ENCODE results near the gene SFRP5.
A peak's percentile ranks its signal among the peaks of the same experiment; 100 is the strongest.

Gene SFRP5

DNA sequence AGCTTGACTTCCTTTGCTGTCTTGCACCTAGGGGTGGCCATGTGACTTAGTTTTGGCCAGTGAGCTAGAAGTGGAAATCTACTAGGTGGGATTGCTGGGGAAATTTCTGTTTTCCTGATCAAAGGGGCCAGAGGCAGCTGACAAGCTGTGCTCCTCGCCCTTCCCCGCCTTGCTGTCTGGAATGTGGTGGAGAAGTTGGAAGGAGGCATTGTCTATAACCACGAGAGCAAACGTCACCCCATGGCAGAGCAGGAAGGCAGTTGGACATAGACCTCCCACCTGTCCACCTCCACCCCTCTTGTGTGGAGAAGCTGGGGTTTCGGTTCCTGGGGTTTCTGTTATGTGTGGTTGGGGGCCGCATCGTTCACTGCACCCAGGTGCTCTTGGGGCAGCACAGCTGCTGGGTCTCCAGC, 7.3 kb downstream of the SFRP5 start:
- no peak for DNase-seq (ENCODE audit: low spot score)
- Histone ChIP-seq H3K27ac (no peak overlapping the region), H3K4me3 (no peak overlapping the region)
- TF ChIP-seq, protein P1, sequence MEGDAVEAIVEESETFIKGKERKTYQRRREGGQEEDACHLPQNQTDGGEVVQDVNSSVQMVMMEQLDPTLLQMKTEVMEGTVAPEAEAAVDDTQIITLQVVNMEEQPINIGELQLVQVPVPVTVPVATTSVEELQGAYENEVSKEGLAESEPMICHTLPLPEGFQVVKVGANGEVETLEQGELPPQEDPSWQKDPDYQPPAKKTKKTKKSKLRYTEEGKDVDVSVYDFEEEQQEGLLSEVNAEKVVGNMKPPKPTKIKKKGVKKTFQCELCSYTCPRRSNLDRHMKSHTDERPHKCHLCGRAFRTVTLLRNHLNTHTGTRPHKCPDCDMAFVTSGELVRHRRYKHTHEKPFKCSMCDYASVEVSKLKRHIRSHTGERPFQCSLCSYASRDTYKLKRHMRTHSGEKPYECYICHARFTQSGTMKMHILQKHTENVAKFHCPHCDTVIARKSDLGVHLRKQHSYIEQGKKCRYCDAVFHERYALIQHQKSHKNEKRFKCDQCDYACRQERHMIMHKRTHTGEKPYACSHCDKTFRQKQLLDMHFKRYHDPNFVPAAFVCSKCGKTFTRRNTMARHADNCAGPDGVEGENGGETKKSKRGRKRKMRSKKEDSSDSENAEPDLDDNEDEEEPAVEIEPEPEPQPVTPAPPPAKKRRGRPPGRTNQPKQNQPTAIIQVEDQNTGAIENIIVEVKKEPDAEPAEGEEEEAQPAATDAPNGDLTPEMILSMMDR (IDR thresholded peaks at IDR 0.05): no peak

DNA sequence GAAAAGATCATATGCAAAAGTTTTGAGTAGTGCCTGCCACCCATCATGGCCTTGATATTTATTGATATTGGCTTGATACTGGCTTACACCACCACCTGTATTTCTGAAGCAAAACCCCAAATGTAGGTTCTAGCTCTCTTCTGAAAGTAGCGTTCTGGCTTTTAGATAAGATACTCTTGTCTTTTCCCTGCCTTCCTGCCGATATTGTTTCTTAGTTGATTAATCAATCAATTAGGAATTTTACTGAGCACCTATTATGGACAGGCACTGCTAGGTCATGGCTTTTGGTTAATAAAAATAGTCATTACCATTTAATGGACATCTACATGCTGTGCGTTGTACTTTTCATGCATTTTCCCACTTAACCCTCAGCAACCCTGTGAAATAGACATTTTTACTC, 7.9 kb downstream of the SFRP5 start:
- TF ChIP-seq, protein P1 (IDR thresholded peaks at IDR 0.05): no peak
- no peak for DNase-seq (ENCODE audit: low spot score)
- Histone ChIP-seq H3K27ac (no peak overlapping the region), H3K4me3 (no peak overlapping the region)

DNA sequence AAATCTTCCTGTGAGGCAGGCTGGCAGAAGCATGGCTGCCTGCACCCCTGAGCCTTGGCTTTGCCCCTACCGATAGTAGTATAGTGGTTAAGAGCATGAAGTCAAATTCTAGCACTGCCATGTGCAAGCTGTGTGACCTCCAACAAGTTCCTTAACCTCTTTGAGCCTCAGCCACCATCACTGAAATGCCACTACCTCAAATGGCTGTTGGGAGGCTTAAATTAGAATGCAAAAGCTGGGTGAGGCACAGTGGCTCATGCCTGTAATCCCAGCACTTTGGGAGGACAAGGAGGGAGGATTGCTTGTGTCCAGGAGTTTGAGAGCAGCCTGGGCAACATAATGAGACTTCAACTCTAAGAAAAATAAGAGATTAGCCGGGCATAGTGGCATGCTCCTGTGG, 8.4 kb downstream of the SFRP5 start:
- TF ChIP-seq, protein P1 (IDR thresholded peaks at IDR 0.05): no peak
- DNase-seq (ENCODE audit: low spot score): no peak
- peak overlapping the region in 1 of 2 donors; percentile 45 for H3K27ac ChIP-seq
- no peak overlapping the region for H3K4me3 ChIP-seq

DNA sequence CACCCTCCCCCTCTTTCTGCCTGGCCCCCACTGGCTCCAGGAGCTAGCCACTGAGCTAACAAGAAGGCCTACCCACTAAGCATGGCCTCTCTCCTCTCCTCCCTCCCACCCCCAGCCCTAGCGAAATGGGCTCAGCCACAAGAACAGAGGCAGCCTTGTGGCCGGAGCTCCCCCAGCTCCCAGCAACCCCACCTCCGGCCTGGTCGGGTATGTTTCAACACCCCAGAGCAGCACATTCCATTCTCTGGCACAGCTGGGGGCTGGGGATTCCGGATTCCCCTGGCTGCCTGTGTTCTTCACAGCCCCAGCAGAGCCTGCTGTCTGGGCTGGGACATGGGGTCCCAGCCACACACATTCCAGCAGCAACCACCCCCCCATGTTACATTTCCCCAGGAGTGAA, 9.0 kb downstream of the SFRP5 start:
- no peak for DNase-seq (ENCODE audit: low spot score)
- TF ChIP-seq, protein P1 (IDR thresholded peaks at IDR 0.05): no peak
- peak overlapping the region in 1 of 2 donors; percentile 45 for H3K27ac ChIP-seq

DNA sequence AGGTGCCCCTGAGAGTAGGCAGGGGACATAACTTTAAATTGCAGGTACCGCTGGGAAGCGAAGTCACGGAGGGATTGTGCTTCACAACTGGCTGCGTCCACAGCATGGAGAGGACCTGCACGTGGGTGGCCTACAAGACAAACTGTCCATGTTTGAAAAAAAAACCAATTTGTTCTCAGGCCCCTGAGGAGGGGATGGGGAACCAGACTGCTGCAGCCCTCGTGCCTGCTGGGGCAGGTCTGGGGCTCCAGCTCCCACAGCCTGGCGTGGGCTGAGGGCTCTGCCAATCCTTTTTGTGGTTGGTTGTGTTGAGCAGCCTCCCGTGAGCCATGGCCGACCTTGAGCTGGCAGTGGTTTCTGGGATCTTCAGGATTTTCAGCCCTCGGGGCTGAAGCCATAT, 9.7 kb downstream of the SFRP5 start:
- DNase-seq (ENCODE audit: low spot score): no peak
- peak overlapping the region in 1 of 2 donors; percentile 20 for H3K27ac ChIP-seq
- TF ChIP-seq, protein P1 (IDR thresholded peaks at IDR 0.05): no peak
- no peak overlapping the region for H3K4me3 ChIP-seq

More for the DNA sequence above, 9.0 kb downstream of the SFRP5 start:
- no peak overlapping the region for H3K4me3 ChIP-seq

DNA sequence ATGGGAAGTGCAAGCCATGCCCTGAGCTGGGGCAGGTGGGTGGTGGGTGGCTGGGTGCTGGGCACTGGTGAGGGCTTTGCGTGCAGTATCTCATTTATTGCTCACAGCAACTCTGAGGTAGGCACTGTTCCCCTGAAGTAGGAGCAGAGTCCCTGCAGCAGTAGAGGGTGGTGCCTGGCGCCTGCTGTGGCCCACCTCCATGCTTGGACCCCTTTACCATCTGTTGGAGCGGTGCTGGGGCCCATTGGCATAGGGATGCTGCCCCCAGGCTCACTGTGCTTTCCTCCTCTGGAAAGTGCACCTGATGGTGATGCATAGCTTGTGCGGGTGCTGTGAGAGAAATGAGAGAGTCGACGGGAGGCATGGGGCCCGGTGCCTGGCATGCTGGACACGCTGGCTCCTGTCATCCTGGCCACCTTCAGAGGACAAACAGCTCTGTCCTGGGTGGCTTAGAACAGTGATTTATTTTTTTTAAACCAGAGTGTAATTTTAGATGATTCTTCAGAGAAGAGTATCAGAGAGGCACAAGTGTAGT, 10.4 kb downstream of the SFRP5 start:
- no peak for DNase-seq (ENCODE audit: low spot score)
- H3K4me3 ChIP-seq: no peak overlapping the region
- no peak overlapping the region for H3K27ac ChIP-seq
- TF ChIP-seq, protein P1 (IDR thresholded peaks at IDR 0.05): no peak

DNA sequence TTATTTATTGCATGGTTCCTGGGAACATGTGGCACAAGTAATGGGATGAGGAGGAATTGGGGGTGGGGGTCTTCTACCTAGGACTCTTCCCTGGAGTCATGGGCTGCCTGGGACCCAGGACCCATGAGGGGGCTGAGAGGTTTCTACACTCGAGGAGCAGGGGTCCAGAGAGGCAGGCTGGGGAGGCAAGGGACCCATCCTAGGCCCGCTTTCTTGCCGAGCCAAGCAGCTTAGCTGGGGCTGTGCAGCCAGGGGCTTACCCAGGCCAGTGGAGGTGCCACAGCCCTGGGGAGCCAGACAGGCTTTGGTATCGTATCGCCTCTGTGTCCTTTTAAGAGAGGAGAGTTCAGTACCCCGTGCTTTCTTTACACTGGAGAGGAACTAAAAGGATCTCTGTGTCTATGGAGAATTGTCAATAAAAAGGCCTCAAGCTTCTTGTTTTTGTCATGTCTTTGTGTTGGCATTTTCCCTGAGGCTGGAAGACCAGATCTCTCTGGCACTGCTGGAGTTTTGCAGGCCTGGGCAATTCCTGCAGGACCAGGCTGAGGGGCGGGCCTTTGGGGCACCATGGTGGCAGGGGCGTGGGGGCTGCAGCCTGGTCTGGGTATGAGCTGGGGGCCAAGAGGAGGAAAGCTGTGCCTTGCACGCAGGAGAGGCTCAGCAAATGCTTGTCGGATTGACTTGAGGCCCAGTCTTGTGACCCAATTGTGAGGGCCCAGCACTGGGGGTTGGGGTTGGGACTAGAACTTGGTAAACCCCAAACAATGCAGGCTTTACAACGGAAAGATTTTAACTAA, 11.1 kb downstream of the SFRP5 start:
- TF ChIP-seq, protein P1 (IDR thresholded peaks at IDR 0.05): no peak
- no peak overlapping the region for H3K4me3 ChIP-seq
- DNase-seq (ENCODE audit: low spot score): no peak
- no peak overlapping the region for H3K27ac ChIP-seq

All from coronary artery (tissue), 2 donors.